IPS DF 4.7 (cell line): ENCODE measurements around the gene GINS3.

Experiments used
- DNase-seq: peaks from one replicate; pipeline ENCODE4 v3.0.0-alpha.2; 2013; ENCODE audit warnings: low spot score; ENCODE audit errors: extremely low read depth

The GINS3 gene

GRCh38 chr16:58425245-58425644, 33.0 kb downstream of the GINS3 start:
- DNase-seq = no peak

GRCh38 chr16:58425756-58426494, 33.7 kb downstream of the GINS3 start:
- DNase-seq = no peak

GRCh38 chr16:58426966-58427365, 34.7 kb downstream of the GINS3 start:
- no peak for DNase-seq

- no peak for DNase-seq
These were observed 36.6 kb downstream of the GINS3 start for GRCh38 chr16:58428621-58429542.

- DNase-seq = no peak
These were observed 38.4 kb downstream of the GINS3 start for GRCh38 chr16:58430718-58431117.

GRCh38 chr16:58433569-58433951, 41.3 kb downstream of the GINS3 start:
- no peak for DNase-seq

GRCh38 chr16:58435779-58436178, 43.5 kb downstream of the GINS3 start:
- no peak for DNase-seq

- no peak for DNase-seq
These were observed 47.9 kb downstream of the GINS3 start for GRCh38 chr16:58440131-58440530.

GRCh38 chr16:58442547-58442946, 50.3 kb downstream of the GINS3 start:
- DNase-seq = no peak

- DNase-seq = no peak
These were observed 51.5 kb downstream of the GINS3 start for GRCh38 chr16:58443783-58444182.

GRCh38 chr16:58444265-58444664, 52.0 kb downstream of the GINS3 start:
- DNase-seq = no peak

GRCh38 chr16:58448890-58449289, 56.6 kb downstream of the GINS3 start:
- no peak for DNase-seq

GRCh38 chr16:58449306-58449705, 57.0 kb downstream of the GINS3 start:
- DNase-seq = no peak

- no peak for DNase-seq
These were observed 57.5 kb downstream of the GINS3 start for GRCh38 chr16:58449768-58450167.

- no peak for DNase-seq
These were observed 58.3 kb downstream of the GINS3 start for GRCh38 chr16:58450590-58450989.

GRCh38 chr16:58451265-58451689, 59.0 kb downstream of the GINS3 start:
- DNase-seq = no peak

- no peak for DNase-seq
These were observed 59.7 kb downstream of the GINS3 start for GRCh38 chr16:58451945-58452401.

GRCh38 chr16:58452640-58453039, 60.4 kb downstream of the GINS3 start:
- no peak for DNase-seq

GRCh38 chr16:58454178-58454577, 61.9 kb downstream of the GINS3 start:
- no peak for DNase-seq

GRCh38 chr16:58454856-58455255, 62.6 kb downstream of the GINS3 start:
- DNase-seq = no peak
